ENCODE results near the gene PISD. TPM values are rescaled to one million over a fixed set of nuclear protein-coding genes. Genes with fewer than 3 reads are reported as not detected.
A peak's percentile ranks its signal among the peaks of the same experiment; 100 is the strongest.

The PISD gene
- total RNA-seq, 1 donor from 2014 or later = 18.1 TPM

- TF ChIP-seq, protein P1, sequence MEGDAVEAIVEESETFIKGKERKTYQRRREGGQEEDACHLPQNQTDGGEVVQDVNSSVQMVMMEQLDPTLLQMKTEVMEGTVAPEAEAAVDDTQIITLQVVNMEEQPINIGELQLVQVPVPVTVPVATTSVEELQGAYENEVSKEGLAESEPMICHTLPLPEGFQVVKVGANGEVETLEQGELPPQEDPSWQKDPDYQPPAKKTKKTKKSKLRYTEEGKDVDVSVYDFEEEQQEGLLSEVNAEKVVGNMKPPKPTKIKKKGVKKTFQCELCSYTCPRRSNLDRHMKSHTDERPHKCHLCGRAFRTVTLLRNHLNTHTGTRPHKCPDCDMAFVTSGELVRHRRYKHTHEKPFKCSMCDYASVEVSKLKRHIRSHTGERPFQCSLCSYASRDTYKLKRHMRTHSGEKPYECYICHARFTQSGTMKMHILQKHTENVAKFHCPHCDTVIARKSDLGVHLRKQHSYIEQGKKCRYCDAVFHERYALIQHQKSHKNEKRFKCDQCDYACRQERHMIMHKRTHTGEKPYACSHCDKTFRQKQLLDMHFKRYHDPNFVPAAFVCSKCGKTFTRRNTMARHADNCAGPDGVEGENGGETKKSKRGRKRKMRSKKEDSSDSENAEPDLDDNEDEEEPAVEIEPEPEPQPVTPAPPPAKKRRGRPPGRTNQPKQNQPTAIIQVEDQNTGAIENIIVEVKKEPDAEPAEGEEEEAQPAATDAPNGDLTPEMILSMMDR (IDR thresholded peaks at IDR 0.05) = no peak
- TF ChIP-seq EZH2phosphoT487 (IDR thresholded peaks at IDR 0.05) = no peak
- no peak for TF ChIP-seq EZH2 (IDR thresholded peaks at IDR 0.05)
- H3K4me3 ChIP-seq = no peak overlapping the region
- H3K79me2 ChIP-seq (ENCODE audit: low read depth) = peaks cover 27% of the 10 kb centered on the region
- no peaks in the 10 kb centered on the region for H3K4me1 Mint-ChIP-seq
- no peaks in the 10 kb centered on the region for H3K4me1 ChIP-seq
- no peaks in the 10 kb centered on the region for H3F3A ChIP-seq (ENCODE audit: low read depth)
- no peak overlapping the region for H3K4me2 ChIP-seq
- H2AFZ ChIP-seq (replicated peaks) = no peak overlapping the region
- no peaks in the 10 kb centered on the region for H3K9me3 Mint-ChIP-seq
- no peak for DNase-seq (ENCODE audit: low spot score)
- H3K9me3 ChIP-seq (ENCODE audit: low read depth) = no peaks in the 10 kb centered on the region
- H3K36me3 Mint-ChIP-seq = peaks cover 2% of the 10 kb centered on the region
- peak overlapping the region; percentile 86 for H3K27ac Mint-ChIP-seq
- peaks cover 2% of the 10 kb centered on the region for H3K27me3 Mint-ChIP-seq (ENCODE audit: insufficient read depth, low read depth)
- H3K9ac ChIP-seq = no peak overlapping the region
- H3K27me3 ChIP-seq = no peaks in the 10 kb centered on the region
- H3K4me3 Mint-ChIP-seq = no peak overlapping the region
- H3K27ac ChIP-seq = no peak overlapping the region
- peaks cover 34% of the 10 kb centered on the region for H4K20me1 ChIP-seq (ENCODE audit: low read depth)
- H3K36me3 ChIP-seq = no peaks in the 10 kb centered on the region
These were observed 24.5 kb downstream of the PISD start for GRCh38 chr22:31637447-31637890.

GRCh38 chr22:31635638-31636306 is 26.2 kb downstream of the PISD start:
- Histone ChIP-seq H3K9ac (no peak overlapping the region), H3K36me3 (no peaks in the 10 kb centered on the region), H3K4me2 (no peak overlapping the region), H3F3A (ENCODE audit: low read depth) (peaks cover 10% of the 10 kb centered on the region), H2AFZ (replicated peaks) (no peak overlapping the region), H3K9me3 (ENCODE audit: low read depth) (no peaks in the 10 kb centered on the region), H3K4me3 (no peak overlapping the region), H3K27me3 (no peaks in the 10 kb centered on the region), H3K27ac (no peak overlapping the region), H3K79me2 (ENCODE audit: low read depth) (peaks cover 25% of the 10 kb centered on the region), H3K4me1 (peaks cover 6% of the 10 kb centered on the region), H4K20me1 (ENCODE audit: low read depth) (peaks cover 51% of the 10 kb centered on the region)
- Mint-ChIP-seq H3K4me3 (no peak overlapping the region), H3K27me3 (ENCODE audit: insufficient read depth, low read depth) (no peaks in the 10 kb centered on the region), H3K4me1 (peaks cover 9% of the 10 kb centered on the region), H3K9me3 (no peaks in the 10 kb centered on the region), H3K36me3 (peaks cover 2% of the 10 kb centered on the region), H3K27ac (no peak overlapping the region)
- no peak for DNase-seq (ENCODE audit: low spot score)
- no peak for TF ChIP-seq EZH2phosphoT487 (IDR thresholded peaks at IDR 0.05)
- no peak for TF ChIP-seq EZH2 (IDR thresholded peaks at IDR 0.05)
- TF ChIP-seq, protein P1 (IDR thresholded peaks at IDR 0.05) = no peak

GRCh38 chr22:31631436-31631835 is 30.6 kb downstream of the PISD start:
- H3K79me2 ChIP-seq (ENCODE audit: low read depth) = peaks cover 50% of the 10 kb centered on the region
- peak overlapping the region; percentile 97 for H3K4me2 ChIP-seq
- Mint-ChIP-seq H3K9me3 (no peaks in the 10 kb centered on the region), H3K4me3 (peak overlapping the region; percentile 82), H3K4me1 (peaks cover 19% of the 10 kb centered on the region), H3K27me3 (ENCODE audit: insufficient read depth, low read depth) (no peaks in the 10 kb centered on the region), H3K36me3 (no peaks in the 10 kb centered on the region), H3K27ac (no peak overlapping the region)
- H3K27ac ChIP-seq = no peak overlapping the region
- TF ChIP-seq, protein P1 (IDR thresholded peaks at IDR 0.05) = no peak
- TF ChIP-seq EZH2 (IDR thresholded peaks at IDR 0.05) (no peak), EZH2phosphoT487 (IDR thresholded peaks at IDR 0.05) (no peak)
- no peaks in the 10 kb centered on the region for H3K36me3 ChIP-seq
- no peaks in the 10 kb centered on the region for H3K27me3 ChIP-seq
- H3K9me3 ChIP-seq (ENCODE audit: low read depth) = no peaks in the 10 kb centered on the region
- peak overlapping the region; percentile 80 for H3K4me3 ChIP-seq
- peaks cover 15% of the 10 kb centered on the region for H3F3A ChIP-seq (ENCODE audit: low read depth)
- no peak overlapping the region for H2AFZ ChIP-seq (replicated peaks)
- H3K9ac ChIP-seq = no peak overlapping the region
- peaks cover 9% of the 10 kb centered on the region for H3K4me1 ChIP-seq
- DNase-seq (ENCODE audit: low spot score) = no peak
- peaks cover 82% of the 10 kb centered on the region for H4K20me1 ChIP-seq (ENCODE audit: low read depth)

Measured in neural progenitor cell (in vitro differentiated cells).